Activated CD4-positive, alpha-beta T cell treated with anti-CD3 and anti-CD28 coated beads for 1 hour (primary cell): Measurements from ENCODE around the gene NRXN3.

ENCODE experiments used
- DNase-seq: peaks from one replicate; pipeline ENCODE4 v3.0.0-alpha.2; 2020

Gene NRXN3

GRCh38 chr14:79037593-79037992, 867.4 kb downstream of the NRXN3 start:
- no peak for DNase-seq

- no peak for DNase-seq
Observed at GRCh38 chr14:79040790-79041189, 870.6 kb downstream of the NRXN3 start.

- DNase-seq: no peak
Observed at GRCh38 chr14:79043194-79043889, 873.2 kb downstream of the NRXN3 start.

GRCh38 chr14:79044894-79045624, 874.9 kb downstream of the NRXN3 start:
- DNase-seq: no peak

GRCh38 chr14:79050787-79051727, 880.9 kb downstream of the NRXN3 start:
- no peak for DNase-seq

- DNase-seq: no peak
Observed at GRCh38 chr14:79051742-79052141, 881.6 kb downstream of the NRXN3 start.

- DNase-seq: no peak
Observed at GRCh38 chr14:79056879-79057278, 886.7 kb downstream of the NRXN3 start.

GRCh38 chr14:79057333-79057732, 887.2 kb downstream of the NRXN3 start:
- no peak for DNase-seq

- no peak for DNase-seq
Observed at GRCh38 chr14:79062226-79062625, 892.1 kb downstream of the NRXN3 start.

- no peak for DNase-seq
Observed at GRCh38 chr14:79064214-79064613, 894.0 kb downstream of the NRXN3 start.

GRCh38 chr14:79074510-79074909, 904.3 kb downstream of the NRXN3 start:
- DNase-seq: no peak

- DNase-seq: no peak
Observed at GRCh38 chr14:79076428-79076827, 906.3 kb downstream of the NRXN3 start.

- no peak for DNase-seq
Observed at GRCh38 chr14:79077096-79077495, 906.9 kb downstream of the NRXN3 start.

GRCh38 chr14:79080040-79080439, 909.9 kb downstream of the NRXN3 start:
- DNase-seq: no peak

- DNase-seq: no peak
Observed at GRCh38 chr14:79082883-79083282, 912.7 kb downstream of the NRXN3 start.

GRCh38 chr14:79083356-79083755, 913.2 kb downstream of the NRXN3 start:
- no peak for DNase-seq

- DNase-seq: no peak
Observed at GRCh38 chr14:79084861-79085260, 914.7 kb downstream of the NRXN3 start.

- no peak for DNase-seq
Observed at GRCh38 chr14:79089576-79089975, 919.4 kb downstream of the NRXN3 start.

- no peak for DNase-seq
Observed at GRCh38 chr14:79090641-79091180, 920.5 kb downstream of the NRXN3 start.

- no peak for DNase-seq
Observed at GRCh38 chr14:79091381-79091963, 921.3 kb downstream of the NRXN3 start.

GRCh38 chr14:79093531-79093930, 923.4 kb downstream of the NRXN3 start:
- no peak for DNase-seq

- DNase-seq: no peak
Observed at GRCh38 chr14:79094951-79095350, 924.8 kb downstream of the NRXN3 start.

- no peak for DNase-seq
Observed at GRCh38 chr14:79096811-79097210, 926.6 kb downstream of the NRXN3 start.
